Stimulated activated CD8-positive, alpha-beta memory T cell treated with anti-CD3 and anti-CD28 coated beads, Interleukin-7, amount 100 ng/mL, for 48 hours (primary cell): Measurements from ENCODE around the gene IPMK.

Experiments
- DNase-seq, 2 donors: peaks; one replicate each; pipeline ENCODE4 v3.0.0-alpha.2; 2020; ENCODE audit warnings: low read depth in 1 of 2; ENCODE audit errors: extremely low read depth in 1 of 2

Gene IPMK

GRCh38 chr10:58267713-58268453 lies at the start of gene IPMK:
Gene IPMK (minus strand): TSS chr10:58267894. CDS start chr10:58267611, 283 bp downstream.
- DNase-seq = peak; percentile 91 to 93

DNA sequence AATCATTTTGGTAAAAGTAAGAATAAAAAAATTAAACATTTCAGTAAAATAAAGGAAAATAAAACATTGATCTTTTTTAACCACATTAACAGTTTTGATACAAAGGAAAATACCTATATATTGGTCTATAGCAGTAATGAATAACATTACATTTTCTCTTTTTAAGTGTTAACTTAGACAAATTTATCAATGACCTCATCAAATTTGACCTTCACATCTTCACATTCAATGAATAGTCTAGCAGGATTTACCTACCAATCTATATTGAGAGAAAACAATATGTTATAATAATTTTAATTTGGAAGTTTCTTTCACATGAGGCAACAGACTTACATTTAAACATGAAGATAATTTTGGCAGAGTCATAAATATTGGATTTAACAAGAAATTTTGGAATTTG lies 49.2 kb upstream of the IPMK start:
- no peak for DNase-seq

GRCh38 chr10:58311026-58311425 lies 43.3 kb upstream of the IPMK start:
- no peak for DNase-seq

DNA sequence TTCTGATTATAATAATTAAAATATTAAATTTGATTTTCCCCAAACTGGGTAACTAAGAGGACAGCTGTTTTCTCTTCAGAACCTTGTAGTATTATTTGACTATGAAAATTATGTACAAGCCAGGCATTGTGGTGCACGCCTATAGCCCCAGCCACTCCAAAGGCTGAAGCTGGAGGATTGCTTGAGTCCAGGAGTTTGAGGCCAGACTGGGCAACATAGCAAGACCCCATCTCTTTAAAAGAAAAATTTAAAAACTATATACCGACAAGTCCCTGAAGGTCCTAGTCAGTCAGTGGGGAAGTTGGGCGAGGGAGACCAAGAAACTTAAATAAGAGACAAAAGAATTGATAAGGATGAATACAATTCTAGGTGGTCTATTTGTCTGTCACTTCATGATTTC lies 40.0 kb upstream of the IPMK start:
- no peak for DNase-seq

GRCh38 chr10:58305821-58306220 lies 38.1 kb upstream of the IPMK start:
- DNase-seq = no peak

DNA sequence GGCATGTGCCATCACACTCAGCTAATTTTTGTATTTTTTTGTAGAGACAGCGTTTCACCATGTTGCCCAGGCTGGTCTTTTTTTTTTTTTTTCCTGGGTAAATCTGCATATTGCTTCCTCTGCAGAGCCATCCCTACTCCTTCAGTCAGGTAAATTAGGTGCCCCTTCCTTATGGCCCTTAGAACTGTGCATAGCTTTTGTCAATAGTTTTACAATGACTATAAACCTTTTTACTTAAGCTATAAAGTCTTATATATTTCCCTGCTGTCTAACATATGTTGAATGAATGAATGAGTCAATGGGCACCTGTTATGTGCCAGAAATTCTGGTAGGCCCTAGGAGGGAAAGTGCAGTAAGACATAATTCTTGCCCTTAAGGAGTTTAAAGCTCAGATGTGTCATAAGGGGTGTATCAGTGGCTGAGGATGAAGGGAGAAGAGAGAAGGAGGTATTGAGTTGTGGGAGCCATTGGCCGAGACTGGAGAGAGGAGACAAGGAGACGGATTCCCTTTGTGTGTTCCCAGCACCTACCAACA lies 36.5 kb upstream of the IPMK start:
- no peak for DNase-seq

DNA sequence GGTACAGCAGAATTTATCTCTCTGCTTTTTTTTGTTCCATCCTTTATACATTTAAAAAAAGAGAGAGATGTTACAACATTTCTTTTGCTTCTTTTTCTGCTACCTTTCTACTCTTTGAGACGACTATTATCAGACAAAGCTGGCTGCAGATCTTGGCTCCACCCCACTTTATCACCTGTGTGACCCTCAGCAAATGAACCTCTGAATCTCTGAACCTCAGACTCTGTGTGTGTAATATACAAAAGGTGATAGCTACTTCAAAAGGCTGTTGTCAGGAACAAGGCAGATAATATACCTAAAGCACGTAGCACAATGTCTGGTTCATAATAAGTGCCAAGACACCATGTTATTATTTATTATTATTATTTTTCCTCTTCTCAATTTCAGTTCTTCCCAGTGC lies 34.6 kb upstream of the IPMK start:
- no peak for DNase-seq

DNA sequence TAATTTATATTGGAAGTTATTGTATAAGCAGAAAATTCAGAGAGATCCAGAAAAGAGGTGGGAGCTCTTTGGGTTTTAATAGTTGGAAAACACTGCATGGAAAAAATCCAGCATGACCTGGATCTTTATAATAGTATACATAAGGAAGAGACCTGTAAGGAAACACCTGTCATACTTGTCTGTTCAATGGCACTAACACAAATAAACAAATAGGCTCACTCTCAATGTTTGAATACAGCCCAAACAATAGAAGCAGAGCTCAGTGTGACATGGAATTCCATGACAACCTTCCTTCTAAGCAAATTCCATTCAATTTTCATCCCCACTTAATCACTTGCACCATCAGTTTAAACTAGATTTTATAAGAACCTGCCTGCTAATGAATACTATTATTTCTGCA lies 33.0 kb upstream of the IPMK start:
- no peak for DNase-seq

- peak in 1 of 2 donors; percentile 7 for DNase-seq
These were observed 31.9 kb upstream of the IPMK start for GRCh38 chr10:58299580-58299979.

GRCh38 chr10:58293989-58294388 lies 26.3 kb upstream of the IPMK start:
- no peak for DNase-seq

DNA sequence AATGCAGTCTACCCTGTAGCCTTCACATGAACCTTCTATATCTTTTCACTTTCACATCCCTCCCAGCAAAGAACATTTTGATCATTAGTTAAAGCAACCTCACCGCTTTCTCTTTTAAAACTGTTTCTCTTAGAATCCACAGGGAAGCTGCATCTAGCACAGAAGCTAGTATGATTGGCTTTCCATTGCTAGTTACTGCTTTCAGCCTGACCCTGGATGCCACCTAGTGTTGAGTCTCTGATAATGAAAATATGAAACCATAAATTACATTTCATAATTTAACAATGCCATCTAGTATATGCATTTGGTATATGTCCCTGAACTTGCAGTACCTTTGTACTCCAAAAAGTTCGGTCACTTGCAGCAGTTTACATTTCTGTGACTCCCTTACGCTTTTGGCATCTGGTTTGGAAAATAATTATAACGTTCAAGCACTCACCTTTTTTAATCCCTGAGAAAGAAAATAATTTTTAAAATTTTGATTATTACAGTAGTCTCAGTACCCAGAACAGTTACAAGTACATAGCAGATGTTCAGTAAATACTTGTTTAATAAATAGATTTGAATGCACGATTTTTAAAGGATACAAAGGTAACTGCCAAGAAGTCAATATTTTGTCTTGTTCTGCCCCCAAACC lies 24.0 kb upstream of the IPMK start:
- DNase-seq = no peak

- no peak for DNase-seq
These were observed 14.9 kb upstream of the IPMK start for GRCh38 chr10:58282615-58283014.

DNA sequence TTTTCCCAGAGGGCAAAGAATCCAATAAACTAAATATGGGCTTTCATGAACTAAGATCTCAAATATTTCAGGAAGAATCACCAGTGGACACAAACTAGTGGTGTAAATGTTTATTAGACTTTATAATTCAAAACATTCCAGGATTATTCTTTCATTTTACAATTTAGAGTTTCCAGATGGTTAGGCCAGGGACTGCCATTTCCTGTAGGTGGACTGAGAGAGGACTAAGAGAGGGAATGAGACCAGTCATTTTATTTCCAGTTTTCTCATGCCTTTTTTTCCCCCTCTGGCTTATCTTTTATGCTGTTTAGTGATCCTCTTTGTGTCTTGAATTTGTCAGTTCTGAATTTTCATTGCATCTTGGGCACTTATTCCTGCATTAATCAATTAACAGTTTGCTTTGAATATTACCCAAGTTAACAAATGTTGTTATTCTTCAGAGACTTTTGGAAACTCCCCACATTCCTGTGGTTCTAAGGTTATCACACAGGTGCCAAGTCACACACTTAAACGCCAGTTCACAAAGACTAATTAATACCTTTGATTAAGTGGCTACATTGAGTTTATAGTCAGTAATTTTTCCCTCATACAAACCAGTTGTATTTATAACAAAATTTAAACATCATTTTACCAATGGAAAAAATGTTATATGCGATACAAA lies 13.5 kb upstream of the IPMK start:
- DNase-seq = no peak

- no peak for DNase-seq
These were observed 12.8 kb upstream of the IPMK start for GRCh38 chr10:58280477-58280876.

GRCh38 chr10:58278962-58279307 lies 11.2 kb upstream of the IPMK start:
- DNase-seq = no peak

- no peak for DNase-seq
These were observed 10.7 kb upstream of the IPMK start for GRCh38 chr10:58278274-58278961.

DNA sequence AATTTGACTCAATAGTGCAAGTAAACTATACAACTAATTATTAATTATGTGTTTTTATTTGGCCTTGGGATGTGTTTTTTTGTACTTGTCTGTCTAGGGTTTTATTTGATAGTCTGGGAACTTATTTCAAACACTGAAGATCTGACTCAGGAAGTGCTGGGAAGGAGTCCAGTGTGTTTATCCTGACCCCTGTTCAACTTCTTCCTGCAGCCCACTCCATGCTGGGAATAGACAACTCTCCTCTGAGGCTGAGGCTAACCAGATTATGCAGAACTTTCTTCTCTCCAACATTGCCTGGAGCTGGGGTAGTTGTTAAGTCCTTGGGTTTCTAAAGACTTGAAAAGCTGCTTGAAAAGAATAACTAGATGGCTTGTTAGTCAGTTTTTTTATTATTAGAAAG lies 8.2 kb upstream of the IPMK start:
- DNase-seq = no peak

- no peak for DNase-seq
These were observed 7.6 kb upstream of the IPMK start for GRCh38 chr10:58275261-58275660.

DNA sequence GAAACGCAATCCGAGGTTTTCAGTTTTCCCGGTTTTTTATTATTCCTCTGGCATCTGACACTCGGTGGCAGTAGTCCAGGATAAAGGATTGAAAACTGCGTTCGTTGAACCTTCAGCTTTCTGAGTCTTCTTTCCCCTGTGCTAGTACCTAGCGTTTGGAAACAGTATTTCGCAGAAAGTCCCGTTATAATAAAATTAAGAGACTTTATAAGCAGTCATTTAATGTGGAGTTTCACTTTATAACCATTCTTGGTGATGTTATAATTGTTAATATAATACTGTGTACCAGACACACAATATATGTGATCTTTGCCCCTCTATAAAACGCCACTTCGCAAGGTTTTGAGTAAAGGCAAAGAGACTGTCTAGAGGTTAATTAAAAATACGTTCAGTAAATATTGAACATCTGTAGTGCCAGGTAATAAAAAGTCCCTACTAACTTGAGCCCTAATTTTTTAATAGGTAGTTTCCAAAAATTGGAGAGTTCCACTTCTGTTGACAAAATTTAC lies 2.1 kb upstream of the IPMK start:
- no peak for DNase-seq

DNA sequence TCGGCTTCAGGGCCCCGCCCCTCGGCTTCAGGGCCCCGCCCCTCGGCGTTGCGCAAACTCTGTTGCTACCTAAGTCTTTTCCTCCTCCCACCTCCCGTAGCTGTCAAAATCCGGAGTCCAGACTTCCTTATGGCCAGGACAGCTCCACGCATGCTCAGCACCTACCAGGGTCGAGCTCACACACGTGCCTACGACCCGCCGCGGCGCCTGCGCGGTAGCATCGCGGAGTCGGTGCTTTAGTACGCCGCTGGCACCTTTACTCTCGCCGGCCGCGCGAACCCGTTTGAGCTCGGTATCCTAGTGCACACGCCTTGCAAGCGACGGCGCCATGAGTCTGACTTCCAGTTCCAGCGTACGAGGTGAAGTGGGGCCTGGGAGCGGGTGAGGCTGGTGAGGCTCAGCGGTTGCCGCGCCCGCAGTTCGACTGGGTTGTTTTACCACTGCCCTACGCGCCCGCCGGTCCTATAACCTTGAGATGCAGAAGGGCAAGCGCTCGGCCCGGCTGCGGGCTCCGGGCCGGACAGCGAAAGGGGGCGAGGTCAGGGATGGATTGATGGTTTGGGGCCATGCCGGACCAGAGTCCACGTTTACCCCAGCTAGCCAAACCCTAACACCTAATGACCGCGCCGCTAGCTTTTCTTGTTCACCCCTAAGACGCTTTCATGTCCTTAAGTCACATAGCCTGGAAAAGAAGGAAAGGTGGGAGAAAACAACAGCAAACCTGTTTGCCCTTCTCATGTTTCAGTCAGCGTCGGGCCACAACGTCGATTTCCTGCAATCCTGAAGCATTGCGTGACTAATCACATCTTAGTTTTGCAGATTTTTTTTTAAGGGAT lies 1.5 kb upstream of the IPMK start, which contains the start of gene CISD1:
Gene CISD1 (plus strand): TSS at position 217 of the 836 bp plus-strand sequence. CDS start 112 bp downstream, at position 329.
- DNase-seq = peak; percentile 82 to 94
